HCT116 (cell line): ENCODE results near the gene PPP1R13L. TPM values are rescaled to one million over a fixed set of nuclear protein-coding genes. Genes with fewer than 3 reads are reported as not detected.

Experiments used
- ATAC-seq: fragments of 200-7000 bp; cut with Tn5 transposase; 2 replicates; pipeline ENCODE4 v1.9.1; 2020; ENCODE audit warnings: mild to moderate bottlenecking, moderate library complexity
- BruUV-seq: library from RNA; stranded (reverse); fragments of 400-500 nt; replicated peaks from 2 replicates; lab custom pipeline; 2021; lab: Mats Ljungman, UMichigan
- CTCF ChIA-PET: fragments of 300-600 bp; sonication (Branson Sonifier 250); formaldehyde crosslinking; loops from one replicate; lab custom pipeline; 2021; ENCODE audit warnings: antibody characterized with exemption; lab: Charles Lee
- POLR2A ChIA-PET: fragments of 300-600, 350-600 bp; sonication (Branson Sonifier 250); formaldehyde crosslinking; loops from one replicate; lab custom pipeline; 2021; ENCODE audit warnings: antibody characterized with exemption; lab: Charles Lee
- RAD21 ChIA-PET, 2 experiments: fragments of 300-600 bp; sonication (Branson Sonifier 250); formaldehyde crosslinking; loops; one replicate each; lab custom pipeline; 2023; ENCODE audit warnings: low total read pairs in 2 of 2; ENCODE audit not compliant: uncharacterized antibody in 2 of 2, unreplicated experiment in 2 of 2, low non-redundant PET in 1 of 2; lab: Charles Lee
- DNase-seq: peaks from one replicate; pipeline ENCODE4 v3.0.0-alpha.2; 2010; ENCODE audit warnings: low read depth, low spot score
- H2AFZ ChIP-seq: fragments of 200-600 bp; shearing (Covaris generic), sonication (generic); 2 replicates; pipeline ENCODE4 v1.6.1; 2017; ENCODE audit warnings: low read depth, mixed run types, mixed read lengths, antibody characterized with exemption, low read length; ENCODE audit not compliant: poor library complexity, severe bottlenecking
- H3K27ac ChIP-seq: 2 replicates; pipeline ENCODE4 v1.5.1; 2012; ENCODE audit warnings: low read depth, low read length
- H3K27me3 ChIP-seq: fragments of 200-600 bp; sonication (generic); 2 replicates; pipeline ENCODE4 v1.6.1; 2016; ENCODE audit warnings: mixed run types, low read length, mixed read lengths; ENCODE audit not compliant: insufficient read depth
- H3K36me3 ChIP-seq, 2 experiments: fragments of 200-500 bp in 1 of 2; fragments of 200-600 bp in 1 of 2; sonication (Bioruptor generic) in 1 of 2; sonication (generic) in 1 of 2; 2 replicates each; pipeline versions ENCODE4 v1.5.1 to v1.6.1; 2014 to 2016; ENCODE audit warnings: low read length in 2 of 2, inconsistent platforms in 1 of 2, mixed read lengths in 1 of 2, mixed run types in 1 of 2; ENCODE audit not compliant: insufficient read depth in 2 of 2, control insufficient read depth in 1 of 2
- H3K4me1 ChIP-seq, 2 experiments: fragments of 200-600 bp in 1 of 2; sonication (generic) in 1 of 2; 2 replicates each; pipeline versions ENCODE4 v1.5.1 to v1.6.1; 2012 to 2017; ENCODE audit warnings: low read length in 2 of 2, inconsistent platforms in 1 of 2, mild to moderate bottlenecking in 1 of 2, mixed read lengths in 1 of 2, mixed run types in 1 of 2, moderate library complexity in 1 of 2; ENCODE audit not compliant: insufficient read depth in 2 of 2, control insufficient read depth in 1 of 2
- H3K4me2 ChIP-seq: fragments of 200-600 bp; sonication (generic); 2 replicates; pipeline ENCODE4 v1.6.1; 2017; ENCODE audit warnings: mixed run types, low read length, mixed read lengths
- H3K4me3 ChIP-seq, 2 experiments: fragments of 200-600 bp in 1 of 2; sonication (generic) in 1 of 2; replicated peaks in 1 of 2; 2 replicates each; pipeline ENCODE4 v1.5.1; 2011 to 2016; ENCODE audit warnings: low read length in 2 of 2, control low read depth in 1 of 2, low read depth in 1 of 2, mild to moderate bottlenecking in 1 of 2, mixed read lengths in 1 of 2, mixed run types in 1 of 2
- H3K79me2 ChIP-seq: fragments of 200-600 bp; sonication (generic); 2 replicates; pipeline ENCODE4 v1.6.1; 2017; ENCODE audit warnings: mild to moderate bottlenecking, mixed run types, low read length, moderate library complexity, mixed read lengths; ENCODE audit not compliant: insufficient read depth
- H3K9ac ChIP-seq: fragments of 200-600 bp; sonication (generic); 2 replicates; pipeline ENCODE4 v1.6.1; 2016; ENCODE audit warnings: low read length, mixed read lengths
- H3K9me2 ChIP-seq: fragments of 200-600 bp; sonication (generic), shearing (Covaris generic); 2 replicates; pipeline ENCODE4 v1.6.1; 2017; ENCODE audit warnings: mixed run types, mild to moderate bottlenecking, moderate library complexity; ENCODE audit not compliant: insufficient read depth
- H3K9me3 ChIP-seq, 2 experiments: fragments of 200-500 bp in 1 of 2; fragments of 200-600 bp in 1 of 2; sonication (Bioruptor generic) in 1 of 2; sonication (generic) in 1 of 2; 2 replicates each; pipeline ENCODE4 v1.6.1; 2014 to 2017; ENCODE audit warnings: low read length in 2 of 2, mixed read lengths in 2 of 2, inconsistent platforms in 1 of 2, low read depth in 1 of 2, mild to moderate bottlenecking in 1 of 2, mixed run types in 1 of 2, moderate library complexity in 1 of 2; ENCODE audit not compliant: control insufficient read depth in 1 of 2, insufficient read depth in 1 of 2
- H4K20me1 ChIP-seq: fragments of 200-600 bp; sonication (generic), shearing (Covaris generic); 2 replicates; pipeline ENCODE4 v1.6.1; 2017; ENCODE audit warnings: mixed run types, mild to moderate bottlenecking, moderate library complexity; ENCODE audit not compliant: insufficient read depth
- CBX3 ChIP-seq: IDR thresholded peaks from 2 replicates; pipeline ENCODE4 v1.6.1; 2012; ENCODE audit warnings: low read depth
- CEBPB ChIP-seq: IDR thresholded peaks from 2 replicates; pipeline ENCODE4 v1.6.1; 2012; ENCODE audit warnings: low read depth
- EGR1 ChIP-seq: IDR thresholded peaks from 2 replicates; pipeline ENCODE4 v1.6.1; 2012; ENCODE audit warnings: low read depth
- ELF1 ChIP-seq: IDR thresholded peaks from 2 replicates; pipeline ENCODE4 v1.6.1; 2012; ENCODE audit warnings: low read depth, borderline replicate concordance
- EZH2 ChIP-seq: fragments of 200-600 bp; sonication (generic); IDR thresholded peaks from 2 replicates; pipeline ENCODE4 v1.6.1; 2017; ENCODE audit warnings: antibody characterized with exemption, mixed run types
- EZH2phosphoT487 ChIP-seq: fragments of 200-600 bp; IDR thresholded peaks from 2 replicates; pipeline ENCODE4 v1.6.1; 2018; ENCODE audit warnings: antibody characterized with exemption, borderline replicate concordance
- FOSL1 ChIP-seq: IDR thresholded peaks from 2 replicates; pipeline ENCODE4 v1.6.1; 2012; ENCODE audit warnings: low read depth
- JUND ChIP-seq: IDR thresholded peaks from 2 replicates; pipeline ENCODE4 v1.6.1; 2012
- POLR2A ChIP-seq: IDR thresholded peaks from 2 replicates; pipeline ENCODE4 v1.7.0; 2011; ENCODE audit warnings: borderline replicate concordance; ENCODE audit not compliant: insufficient read depth, insufficient read length; ENCODE audit errors: extremely low read depth
- TCF7L2 ChIP-seq: IDR thresholded peaks from 2 replicates; pipeline ENCODE4 v1.7.0; 2011; ENCODE audit warnings: borderline replicate concordance, inconsistent platforms; ENCODE audit not compliant: insufficient read depth, insufficient read length; ENCODE audit errors: extremely low read depth
- YY1 ChIP-seq: IDR thresholded peaks from 2 replicates; pipeline ENCODE4 v1.6.1; 2011; ENCODE audit warnings: low read length, low read depth, moderate library complexity, mild to moderate bottlenecking; ENCODE audit not compliant: insufficient replicate concordance; ENCODE audit errors: extremely low read depth
- ZFX ChIP-seq: fragments of 450-650 bp; IDR thresholded peaks from 2 replicates; pipeline ENCODE4 v1.6.1; 2017
- intact Hi-C: fragments of 100-400 bp; cut with micrococcal nuclease; formaldehyde crosslinking; loops from 2 replicates; pipeline ENCODE4 v1.10.0; 2022
- total RNA-seq: library from RNA; stranded (reverse); gene quantifications from one replicate; pipeline ENCODE4 v1.2.1, GENCODE V29; 2021; ENCODE audit not compliant: unreplicated experiment
- TF ChIP-seq, protein P1 (sequence below): IDR thresholded peaks from 2 replicates; pipeline ENCODE4 v1.6.1; 2012
- TF ChIP-seq, protein P2 (sequence below): IDR thresholded peaks from 2 replicates; pipeline ENCODE4 v1.6.1; 2012
- TF ChIP-seq, protein P3 (sequence below): IDR thresholded peaks from 2 replicates; pipeline ENCODE4 v1.6.1; 2011; ENCODE audit warnings: mild to moderate bottlenecking, low read length, moderate library complexity; ENCODE audit not compliant: insufficient replicate concordance; ENCODE audit errors: extremely low read depth
- TF ChIP-seq, protein P4 (sequence below), 3 experiments: fragments of 200-600 bp in 1 of 3; sonication (generic) in 1 of 3; IDR thresholded peaks in 2 of 3; conservative IDR thresholded peaks in 1 of 3; 2 replicates each; pipeline ENCODE4 v1.5.1; 2012 to 2017; ENCODE audit warnings: low read depth in 2 of 3, low read length in 2 of 3, antibody characterized with exemption in 1 of 3, borderline replicate concordance in 1 of 3, control low read depth in 1 of 3, mild to moderate bottlenecking in 1 of 3, mixed read lengths in 1 of 3, mixed run types in 1 of 3, moderate library complexity in 1 of 3; ENCODE audit not compliant: insufficient read depth in 1 of 3
- TF ChIP-seq, protein P5 (sequence below): IDR thresholded peaks from 2 replicates; pipeline ENCODE4 v1.6.1; 2012; ENCODE audit warnings: low read depth

The PPP1R13L gene
- total RNA-seq, 1 experiment from 2014 or later = 89.1 TPM

DNA sequence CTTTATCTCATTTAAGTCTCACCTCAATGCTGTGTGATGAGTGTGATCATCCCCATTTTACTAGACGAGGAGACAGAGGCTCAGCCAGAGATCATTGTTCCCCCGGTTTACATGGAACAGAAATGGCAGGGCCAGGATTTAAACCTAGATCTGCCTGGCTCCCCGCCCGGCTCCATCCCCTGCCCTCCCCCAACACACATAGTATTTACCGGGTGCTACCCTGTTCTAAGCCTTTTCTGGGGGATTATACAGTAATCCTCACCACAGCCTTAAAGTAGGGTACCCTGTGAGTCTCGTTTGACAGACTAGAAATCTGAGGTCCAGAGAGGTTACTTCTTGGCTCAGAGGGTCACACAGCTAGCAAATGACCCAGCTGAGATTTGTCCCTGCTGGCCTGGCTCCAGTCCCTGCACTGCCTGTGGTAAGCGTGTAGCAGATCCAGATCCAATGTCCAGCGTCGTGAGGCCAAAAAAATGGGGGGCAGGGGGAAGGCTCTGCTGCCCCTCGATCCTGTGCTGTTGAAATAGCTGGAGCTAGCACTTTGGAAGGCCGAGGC lies 68.1 kb downstream of the PPP1R13L start:
- no peak overlapping the region for H3K9ac ChIP-seq
- no peaks in the 10 kb centered on the region for H4K20me1 ChIP-seq
- H3K4me1 ChIP-seq = peaks cover 15 to 49% of the 10 kb centered on the region in 2 experiments
- ChIA-PET POLR2A (no interaction called here), CTCF (interaction anchor here (1.7 to 2.7 kb wide), 2 partner anchors 11 to 158 kb away, joined by 3 to 12 read pairs; partner anchors contain the start of genes BLOC1S3 and TRAPPC6A), RAD21 (no interaction called here)
- H3K4me3 ChIP-seq = no peak overlapping the region
- H2AFZ ChIP-seq = no peak overlapping the region
- no peak for DNase-seq
- no peak overlapping the region for H3K27ac ChIP-seq
- H3K27me3 ChIP-seq = no peaks in the 10 kb centered on the region
- H3K36me3 ChIP-seq = no peaks in the 10 kb centered on the region
- H3K9me2 ChIP-seq = no peaks in the 10 kb centered on the region
- intact Hi-C loops = loop anchor here (5.0 kb wide), 2 partner anchors 259 to 534 kb away; partner anchors contain the start of genes GEMIN7 and ZNF296
- TF ChIP-seq CBX3 (no peak), EGR1 (no peak), YY1 (no peak), CEBPB (no peak), ELF1 (no peak), ZFX (no peak), EZH2phosphoT487 (no peak), EZH2 (no peak), FOSL1 (no peak), TCF7L2 (no peak), POLR2A (no peak), JUND (no peak)
- TF ChIP-seq, protein P1, sequence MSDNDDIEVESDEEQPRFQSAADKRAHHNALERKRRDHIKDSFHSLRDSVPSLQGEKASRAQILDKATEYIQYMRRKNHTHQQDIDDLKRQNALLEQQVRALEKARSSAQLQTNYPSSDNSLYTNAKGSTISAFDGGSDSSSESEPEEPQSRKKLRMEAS = no peak
- TF ChIP-seq, protein P2, sequence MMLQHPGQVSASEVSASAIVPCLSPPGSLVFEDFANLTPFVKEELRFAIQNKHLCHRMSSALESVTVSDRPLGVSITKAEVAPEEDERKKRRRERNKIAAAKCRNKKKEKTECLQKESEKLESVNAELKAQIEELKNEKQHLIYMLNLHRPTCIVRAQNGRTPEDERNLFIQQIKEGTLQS = no peak
- TF ChIP-seq, protein P3, sequence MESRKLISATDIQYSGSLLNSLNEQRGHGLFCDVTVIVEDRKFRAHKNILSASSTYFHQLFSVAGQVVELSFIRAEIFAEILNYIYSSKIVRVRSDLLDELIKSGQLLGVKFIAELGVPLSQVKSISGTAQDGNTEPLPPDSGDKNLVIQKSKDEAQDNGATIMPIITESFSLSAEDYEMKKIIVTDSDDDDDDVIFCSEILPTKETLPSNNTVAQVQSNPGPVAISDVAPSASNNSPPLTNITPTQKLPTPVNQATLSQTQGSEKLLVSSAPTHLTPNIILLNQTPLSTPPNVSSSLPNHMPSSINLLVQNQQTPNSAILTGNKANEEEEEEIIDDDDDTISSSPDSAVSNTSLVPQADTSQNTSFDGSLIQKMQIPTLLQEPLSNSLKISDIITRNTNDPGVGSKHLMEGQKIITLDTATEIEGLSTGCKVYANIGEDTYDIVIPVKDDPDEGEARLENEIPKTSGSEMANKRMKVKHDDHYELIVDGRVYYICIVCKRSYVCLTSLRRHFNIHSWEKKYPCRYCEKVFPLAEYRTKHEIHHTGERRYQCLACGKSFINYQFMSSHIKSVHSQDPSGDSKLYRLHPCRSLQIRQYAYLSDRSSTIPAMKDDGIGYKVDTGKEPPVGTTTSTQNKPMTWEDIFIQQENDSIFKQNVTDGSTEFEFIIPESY = no peak
- TF ChIP-seq, protein P4, sequence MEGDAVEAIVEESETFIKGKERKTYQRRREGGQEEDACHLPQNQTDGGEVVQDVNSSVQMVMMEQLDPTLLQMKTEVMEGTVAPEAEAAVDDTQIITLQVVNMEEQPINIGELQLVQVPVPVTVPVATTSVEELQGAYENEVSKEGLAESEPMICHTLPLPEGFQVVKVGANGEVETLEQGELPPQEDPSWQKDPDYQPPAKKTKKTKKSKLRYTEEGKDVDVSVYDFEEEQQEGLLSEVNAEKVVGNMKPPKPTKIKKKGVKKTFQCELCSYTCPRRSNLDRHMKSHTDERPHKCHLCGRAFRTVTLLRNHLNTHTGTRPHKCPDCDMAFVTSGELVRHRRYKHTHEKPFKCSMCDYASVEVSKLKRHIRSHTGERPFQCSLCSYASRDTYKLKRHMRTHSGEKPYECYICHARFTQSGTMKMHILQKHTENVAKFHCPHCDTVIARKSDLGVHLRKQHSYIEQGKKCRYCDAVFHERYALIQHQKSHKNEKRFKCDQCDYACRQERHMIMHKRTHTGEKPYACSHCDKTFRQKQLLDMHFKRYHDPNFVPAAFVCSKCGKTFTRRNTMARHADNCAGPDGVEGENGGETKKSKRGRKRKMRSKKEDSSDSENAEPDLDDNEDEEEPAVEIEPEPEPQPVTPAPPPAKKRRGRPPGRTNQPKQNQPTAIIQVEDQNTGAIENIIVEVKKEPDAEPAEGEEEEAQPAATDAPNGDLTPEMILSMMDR (IDR thresholded peaks at IDR 0.05 in 2 of 3, conservative IDR thresholded peaks at IDR 0.05 in 1 of 3; ENCODE audit: borderline replicate concordance in 1 of 3, insufficient read depth in 1 of 3, low read depth in 2 of 3, low read length in 2 of 3) = no peak
- TF ChIP-seq, protein P5, sequence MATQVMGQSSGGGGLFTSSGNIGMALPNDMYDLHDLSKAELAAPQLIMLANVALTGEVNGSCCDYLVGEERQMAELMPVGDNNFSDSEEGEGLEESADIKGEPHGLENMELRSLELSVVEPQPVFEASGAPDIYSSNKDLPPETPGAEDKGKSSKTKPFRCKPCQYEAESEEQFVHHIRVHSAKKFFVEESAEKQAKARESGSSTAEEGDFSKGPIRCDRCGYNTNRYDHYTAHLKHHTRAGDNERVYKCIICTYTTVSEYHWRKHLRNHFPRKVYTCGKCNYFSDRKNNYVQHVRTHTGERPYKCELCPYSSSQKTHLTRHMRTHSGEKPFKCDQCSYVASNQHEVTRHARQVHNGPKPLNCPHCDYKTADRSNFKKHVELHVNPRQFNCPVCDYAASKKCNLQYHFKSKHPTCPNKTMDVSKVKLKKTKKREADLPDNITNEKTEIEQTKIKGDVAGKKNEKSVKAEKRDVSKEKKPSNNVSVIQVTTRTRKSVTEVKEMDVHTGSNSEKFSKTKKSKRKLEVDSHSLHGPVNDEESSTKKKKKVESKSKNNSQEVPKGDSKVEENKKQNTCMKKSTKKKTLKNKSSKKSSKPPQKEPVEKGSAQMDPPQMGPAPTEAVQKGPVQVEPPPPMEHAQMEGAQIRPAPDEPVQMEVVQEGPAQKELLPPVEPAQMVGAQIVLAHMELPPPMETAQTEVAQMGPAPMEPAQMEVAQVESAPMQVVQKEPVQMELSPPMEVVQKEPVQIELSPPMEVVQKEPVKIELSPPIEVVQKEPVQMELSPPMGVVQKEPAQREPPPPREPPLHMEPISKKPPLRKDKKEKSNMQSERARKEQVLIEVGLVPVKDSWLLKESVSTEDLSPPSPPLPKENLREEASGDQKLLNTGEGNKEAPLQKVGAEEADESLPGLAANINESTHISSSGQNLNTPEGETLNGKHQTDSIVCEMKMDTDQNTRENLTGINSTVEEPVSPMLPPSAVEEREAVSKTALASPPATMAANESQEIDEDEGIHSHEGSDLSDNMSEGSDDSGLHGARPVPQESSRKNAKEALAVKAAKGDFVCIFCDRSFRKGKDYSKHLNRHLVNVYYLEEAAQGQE = no peak
- H3K4me2 ChIP-seq = no peak overlapping the region
- H3K79me2 ChIP-seq = no peaks in the 10 kb centered on the region
- ATAC-seq = no peak
- no peaks in the 10 kb centered on the region for H3K9me3 ChIP-seq
- BruUV-seq = no TSS peak
